HEK293 (cell line): Measurements from ENCODE around the gene CATSPERD.

Experiments used
- CTCF ChIA-PET: fragments of 350-600 bp; formaldehyde crosslinking; extraction: SDS; loops from one replicate; lab custom pipeline; 2021; ENCODE audit warnings: antibody characterized with exemption; lab: Yijun Ruan, JAX
- POLR2A ChIA-PET: fragments of 300-600 bp; formaldehyde crosslinking; extraction: SDS; loops from one replicate; lab custom pipeline; 2020; ENCODE audit warnings: antibody characterized with exemption, inconsistent platforms; lab: Yijun Ruan, JAX
- H3K27ac ChIP-seq: fragments of 200-500 bp; sonication (Bioruptor generic); 2 replicates; pipeline ENCODE4 v1.5.1; 2014; ENCODE audit warnings: low read depth, low read length, control low read depth, inconsistent platforms; ENCODE audit errors: extremely low read depth
- H3K36me3 ChIP-seq, 2 experiments: fragments of 200-500 bp in 1 of 2; sonication (Bioruptor generic) in 1 of 2; 1 replicate in 1 of 2; 2 replicates in 1 of 2; pipeline ENCODE4 v1.5.1; 2014 to 2017; ENCODE audit warnings: inconsistent platforms in 2 of 2, low read length in 2 of 2; ENCODE audit not compliant: control insufficient read depth in 2 of 2, insufficient read depth in 1 of 2
- H3K4me1 ChIP-seq: fragments of 200-500 bp; sonication (Bioruptor generic); 2 replicates; pipeline ENCODE4 v1.5.1; 2014; ENCODE audit warnings: mild to moderate bottlenecking, low read length, inconsistent platforms; ENCODE audit not compliant: control insufficient read depth, insufficient read depth
- H3K4me3 ChIP-seq: 2 replicates; pipeline ENCODE4 v1.5.1; 2011; ENCODE audit warnings: low read depth, mild to moderate bottlenecking, control low read depth, low read length, moderate library complexity
- H3K9me3 ChIP-seq: fragments of 200-500 bp; sonication (Bioruptor generic); 2 replicates; pipeline ENCODE4 v1.5.1; 2014; ENCODE audit warnings: low read depth, low read length, inconsistent platforms; ENCODE audit not compliant: control insufficient read depth, insufficient read depth
- BCL11A ChIP-seq: fragments of 450-650 bp; formaldehyde crosslinking; IDR thresholded peaks from 2 replicates; pipeline ENCODE4 v1.5.1; 2016; ENCODE audit warnings: low read depth, missing biosample characterization, missing genetic modification characterization
- BCL11B ChIP-seq: fragments of 450-650 bp; formaldehyde crosslinking; IDR thresholded peaks from 2 replicates; pipeline ENCODE4 v1.5.1; 2016; ENCODE audit warnings: low read depth, missing biosample characterization, missing genetic modification characterization
- BCL6B ChIP-seq: fragments of 450-650 bp; formaldehyde crosslinking; IDR thresholded peaks from 2 replicates; pipeline ENCODE4 v1.5.1; 2017; ENCODE audit warnings: missing biosample characterization, missing genetic modification characterization
- KLF9 ChIP-seq: fragments of 450-650 bp; formaldehyde crosslinking; IDR thresholded peaks from 2 replicates; pipeline ENCODE4 v1.5.1; 2016; ENCODE audit warnings: missing biosample characterization, missing genetic modification characterization, low read depth
- PRDM4 ChIP-seq: fragments of 450-650 bp; formaldehyde crosslinking; IDR thresholded peaks from 2 replicates; pipeline ENCODE4 v1.5.1; 2017; ENCODE audit warnings: missing biosample characterization, missing genetic modification characterization
- REST ChIP-seq: fragments of 450-650 bp; formaldehyde crosslinking; IDR thresholded peaks from 2 replicates; pipeline ENCODE4 v1.5.1; 2016; ENCODE audit warnings: missing biosample characterization, missing genetic modification characterization
- SCRT2 ChIP-seq: fragments of 450-650 bp; formaldehyde crosslinking; IDR thresholded peaks from 2 replicates; pipeline ENCODE4 v1.5.1; 2016; ENCODE audit warnings: missing biosample characterization, missing genetic modification characterization
- SETDB1 ChIP-seq: IDR thresholded peaks from one replicate; pipeline ENCODE4 v1.6.1; 2017; ENCODE audit warnings: mild to moderate bottlenecking, low read length, moderate library complexity, mixed read lengths; ENCODE audit not compliant: insufficient read length
- TRIM28 ChIP-seq: IDR thresholded peaks from 2 replicates; pipeline ENCODE4 v1.6.1; 2011; ENCODE audit warnings: low read length, control low read depth, borderline replicate concordance
- ZBTB8A ChIP-seq: fragments of 450-650 bp; formaldehyde crosslinking; IDR thresholded peaks from 2 replicates; pipeline ENCODE4 v1.5.1; 2016; ENCODE audit warnings: missing biosample characterization, missing genetic modification characterization
- ZFP37 ChIP-seq: fragments of 450-650 bp; formaldehyde crosslinking; IDR thresholded peaks from 2 replicates; pipeline ENCODE4 v1.5.1; 2016; ENCODE audit warnings: missing biosample characterization, missing genetic modification characterization
- ZNF155 ChIP-seq: fragments of 450-650 bp; formaldehyde crosslinking; IDR thresholded peaks from 2 replicates; pipeline ENCODE4 v1.5.1; 2016; ENCODE audit warnings: missing biosample characterization, missing genetic modification characterization
- ZNF280C ChIP-seq: fragments of 450-650 bp; formaldehyde crosslinking; IDR thresholded peaks from 2 replicates; pipeline ENCODE4 v1.5.1; 2016; ENCODE audit warnings: missing biosample characterization, missing genetic modification characterization
- ZNF324 ChIP-seq: fragments of 450-650 bp; formaldehyde crosslinking; IDR thresholded peaks from 2 replicates; pipeline ENCODE4 v1.5.1; 2016; ENCODE audit warnings: missing biosample characterization, missing genetic modification characterization
- ZNF521 ChIP-seq: fragments of 450-650 bp; formaldehyde crosslinking; IDR thresholded peaks from 2 replicates; pipeline ENCODE4 v1.5.1; 2017; ENCODE audit warnings: missing biosample characterization, mild to moderate bottlenecking, missing genetic modification characterization
- ZNF571 ChIP-seq: fragments of 450-650 bp; formaldehyde crosslinking; IDR thresholded peaks from 2 replicates; pipeline ENCODE4 v1.5.0; 2017; ENCODE audit warnings: missing biosample characterization, missing genetic modification characterization
- ZNF626 ChIP-seq: fragments of 450-650 bp; sonication (Bioruptor Pico); formaldehyde crosslinking; IDR thresholded peaks from 2 replicates; pipeline ENCODE4 v1.5.1; 2018; ENCODE audit warnings: missing biosample characterization, missing genetic modification characterization, inconsistent platforms
- ZNF660 ChIP-seq: fragments of 450-650 bp; IDR thresholded peaks from 2 replicates; pipeline ENCODE4 v1.5.1; 2018; ENCODE audit warnings: missing biosample characterization, mild to moderate bottlenecking, missing genetic modification characterization
- ZSCAN18 ChIP-seq: fragments of 450-650 bp; formaldehyde crosslinking; IDR thresholded peaks from 2 replicates; pipeline ENCODE4 v1.5.1; 2016; ENCODE audit warnings: missing biosample characterization, missing genetic modification characterization
- ZXDB ChIP-seq: fragments of 450-650 bp; formaldehyde crosslinking; IDR thresholded peaks from 2 replicates; pipeline ENCODE4 v1.5.1; 2016; ENCODE audit warnings: missing biosample characterization, missing genetic modification characterization

CATSPERD gene

GRCh38 chr19:5695649-5696195 lies 24.7 kb upstream of the CATSPERD start (continued):
- no peak for TF ChIP-seq BCL6B
- TF ChIP-seq ZNF280C: no peak
- TF ChIP-seq TRIM28: no peak
- TF ChIP-seq PRDM4 (tag by site-specific recombination): peak; percentile 55; the same call in 1 of the 2 replicates
- no peak for TF ChIP-seq ZSCAN18 (tag by site-specific recombination)
- TF ChIP-seq ZFP37 (tag by site-specific recombination): no peak
- no peak for TF ChIP-seq SETDB1
- TF ChIP-seq ZNF626 (tag by site-specific recombination): no peak
- TF ChIP-seq SCRT2: no peak
- TF ChIP-seq ZNF571 (tag by site-specific recombination): no peak
- TF ChIP-seq, all 188 proteins: peak for 18

DNA sequence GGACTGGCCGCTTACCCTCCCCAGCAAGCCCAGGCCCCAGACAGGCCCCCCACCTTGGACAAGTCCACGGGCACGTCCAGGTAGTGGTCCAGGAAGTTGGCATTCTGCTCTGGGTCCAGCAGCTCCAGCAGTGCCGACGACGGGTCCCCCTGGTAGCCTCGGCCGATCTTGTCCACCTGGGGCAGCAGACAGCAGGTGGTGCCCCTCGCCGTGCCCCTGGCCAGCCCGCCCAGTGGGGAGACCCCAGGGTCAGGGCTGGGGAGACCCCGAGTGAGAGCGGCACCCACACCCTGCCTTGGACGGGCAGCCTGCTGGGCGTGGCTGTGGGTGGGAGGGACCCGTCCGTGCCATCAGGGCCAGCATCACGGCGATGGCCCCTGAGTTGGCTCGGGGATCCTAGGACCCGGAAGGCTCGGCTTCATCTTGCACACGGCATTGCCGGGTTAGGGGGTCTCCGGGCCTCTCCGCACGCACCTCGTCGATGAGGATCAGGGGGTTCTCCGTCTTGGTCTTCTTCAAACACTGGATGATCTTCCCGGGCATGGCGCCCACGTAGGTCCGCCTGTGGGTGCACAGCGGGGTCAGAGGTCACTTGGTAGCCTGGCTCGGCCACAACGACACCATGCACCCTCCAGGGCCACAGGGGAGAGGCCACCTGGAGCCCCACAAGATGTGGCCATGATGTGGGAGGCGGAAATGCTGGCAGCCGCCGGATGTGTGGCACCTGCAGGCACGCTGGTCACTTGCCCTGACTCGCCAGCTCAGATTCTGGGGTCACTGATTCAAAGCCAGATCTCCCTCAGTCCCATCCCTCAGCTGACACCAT lies 24.0 kb upstream of the CATSPERD start:
- H3K27ac ChIP-seq: peak overlapping the region; percentile 66
- TF ChIP-seq BCL11A (tag by site-specific recombination) (peak; percentile 95), ZFP37 (tag by site-specific recombination) (no peak), KLF9 (tag by site-specific recombination) (peak; percentile 60), BCL11B (peak; percentile 96), ZNF660 (no peak), ZNF155 (tag by site-specific recombination) (no peak), ZNF521 (tag by site-specific recombination) (no peak), REST (tag by site-specific recombination) (peak; percentile 53), ZNF324 (tag by site-specific recombination) (no peak), ZXDB (tag by site-specific recombination) (no peak), ZBTB8A (tag by site-specific recombination) (no peak)

More for the DNA sequence above, 24.0 kb upstream of the CATSPERD start:
- CTCF ChIA-PET: interaction anchor here (1.0 to 1.2 kb wide), 2 partner anchors 10 to 108 kb away, joined by 4 read pairs; no protein-coding TSS in a partner anchor
- peaks cover 17 to 83% of the 10 kb centered on the region in 2 experiments; a peak in 2 of 3 replicates for H3K36me3 ChIP-seq
- POLR2A ChIA-PET: interaction anchor here (0.6 to 3.0 kb wide), 4 partner anchors 10 to 648 kb away, joined by 3 to 12 read pairs (median 6); partner anchors contain the start of genes CATSPERD and LONP1
- no peak overlapping the region for H3K4me3 ChIP-seq
- H3K9me3 ChIP-seq: no peaks in the 10 kb centered on the region
- H3K4me1 ChIP-seq: no peaks in the 10 kb centered on the region; the same call in 1 of the 2 replicates
